Measurements from ENCODE around the gene AR. TPM values are rescaled to one million over a fixed set of nuclear protein-coding genes. Genes with fewer than 3 reads are reported as not detected.
A peak's percentile ranks its signal among the peaks of the same experiment; 100 is the strongest.

Gene AR
- total RNA-seq, 2 donors from 2014 or later, result 0.67 to 0.98 TPM

GRCh38 chrX:67555578-67556203, 11.9 kb downstream of the AR start:
- Histone ChIP-seq H3K27me3 (no peaks in the 10 kb centered on the region), H3K4me3 (no peak overlapping the region), H3K27ac (no peak overlapping the region), H3K9ac (ENCODE audit: low read depth in 2 of 2, low read length in 2 of 2) (no peak overlapping the region), H3K9me3 (no peaks in the 10 kb centered on the region), H3K4me1 (no peaks in the 10 kb centered on the region), H3K36me3 (no peaks in the 10 kb centered on the region)
- peak; percentile 86 for TF ChIP-seq CTCF (IDR thresholded peaks at IDR 0.05)
- DNase-seq, result peak; percentile 30
- intact Hi-C loops (cut with DNase I), result loop anchor here (10.0 kb wide), 1 partner anchor 139 kb away; no protein-coding TSS in a partner anchor

- no peak for TF ChIP-seq CTCF (IDR thresholded peaks at IDR 0.05)
- no peaks in the 10 kb centered on the region for H3K4me1 ChIP-seq
- intact Hi-C loops (cut with DNase I), result loop anchor here (10.0 kb wide), 1 partner anchor 137 kb away; no protein-coding TSS in a partner anchor
- no peak for DNase-seq
- H3K9me3 ChIP-seq, result no peaks in the 10 kb centered on the region
- H3K9ac ChIP-seq (ENCODE audit: low read depth in 2 of 2, low read length in 2 of 2), result no peak overlapping the region
- no peaks in the 10 kb centered on the region for H3K27me3 ChIP-seq
- no peaks in the 10 kb centered on the region for H3K36me3 ChIP-seq
- no peak overlapping the region for H3K4me3 ChIP-seq
- no peak overlapping the region for H3K27ac ChIP-seq
Measured at GRCh38 chrX:67558267-67558666, 14.4 kb downstream of the AR start.

- H3K4me1 ChIP-seq, result no peaks in the 10 kb centered on the region
- DNase-seq, result no peak
Measured at GRCh38 chrX:67563469-67564448, 19.9 kb downstream of the AR start.

GRCh38 chrX:67564475-67564874, 20.7 kb downstream of the AR start:
- intact Hi-C loops (cut with DNase I), result no loop called here
- DNase-seq, result no peak
- Histone ChIP-seq H3K27ac (no peak overlapping the region), H3K36me3 (no peaks in the 10 kb centered on the region), H3K4me3 (no peak overlapping the region), H3K4me1 (no peaks in the 10 kb centered on the region), H3K9me3 (no peaks in the 10 kb centered on the region), H3K27me3 (no peaks in the 10 kb centered on the region), H3K9ac (ENCODE audit: low read depth in 2 of 2, low read length in 2 of 2) (no peak overlapping the region)
- TF ChIP-seq CTCF (IDR thresholded peaks at IDR 0.05), result no peak

More at GRCh38 chrX:67563469-67564448, 19.9 kb downstream of the AR start:
- Histone ChIP-seq H3K36me3 (no peaks in the 10 kb centered on the region), H3K9ac (ENCODE audit: low read depth in 2 of 2, low read length in 2 of 2) (no peak overlapping the region), H3K9me3 (no peaks in the 10 kb centered on the region), H3K27me3 (no peaks in the 10 kb centered on the region), H3K27ac (no peak overlapping the region), H3K4me3 (no peak overlapping the region)
- TF ChIP-seq CTCF (IDR thresholded peaks at IDR 0.05), result no peak
- intact Hi-C loops (cut with DNase I), result no loop called here

- TF ChIP-seq CTCF (IDR thresholded peaks at IDR 0.05), result no peak
- no peak for DNase-seq
- Histone ChIP-seq H3K9me3 (no peaks in the 10 kb centered on the region), H3K27me3 (no peaks in the 10 kb centered on the region), H3K9ac (ENCODE audit: low read depth in 2 of 2, low read length in 2 of 2) (no peak overlapping the region), H3K4me1 (no peaks in the 10 kb centered on the region), H3K4me3 (no peak overlapping the region), H3K27ac (no peak overlapping the region), H3K36me3 (no peaks in the 10 kb centered on the region)
- intact Hi-C loops (cut with DNase I), result no loop called here
Measured at GRCh38 chrX:67568769-67569168, 24.9 kb downstream of the AR start.

Data from colonic mucosa (tissue), 4 donors.